HG03442 (cell line): Measurements from ENCODE around the gene LRMDA.
A peak's percentile ranks its signal among the peaks of the same experiment; 100 is the strongest.
"Not testable (repeated sequence)": the region's sequence is repeated elsewhere in the genome, so short reads cannot be mapped to it uniquely, and the experiment has no call there.

Experiments
- ATAC-seq: cut with Tn5 transposase; IDR thresholded peaks from one replicate; pipeline ENCODE4 v1.9.1; 2021; ENCODE audit warnings: mild to moderate bottlenecking, moderate library complexity; ENCODE audit not compliant: unreplicated experiment

LRMDA gene

GRCh38 chr10:76052682-76053503 lies 621.5 kb downstream of the LRMDA start:
- no peak for ATAC-seq

- no peak for ATAC-seq
These were observed 624.0 kb downstream of the LRMDA start for GRCh38 chr10:76055466-76055865.

- no peak for ATAC-seq
These were observed 624.5 kb downstream of the LRMDA start for GRCh38 chr10:76055963-76056362.

- not testable (repeated sequence) for ATAC-seq
These were observed 629.6 kb downstream of the LRMDA start for GRCh38 chr10:76060993-76061392.

GRCh38 chr10:76066457-76066856 lies 635.0 kb downstream of the LRMDA start:
- no peak for ATAC-seq

GRCh38 chr10:76067447-76067846 lies 636.0 kb downstream of the LRMDA start:
- ATAC-seq: no peak

GRCh38 chr10:76068856-76069255 lies 637.4 kb downstream of the LRMDA start:
- ATAC-seq: no peak

- ATAC-seq: no peak
These were observed 639.5 kb downstream of the LRMDA start for GRCh38 chr10:76070916-76071315.

GRCh38 chr10:76071653-76072365 lies 640.4 kb downstream of the LRMDA start:
- ATAC-seq: no peak

- ATAC-seq: no peak
These were observed 641.0 kb downstream of the LRMDA start for GRCh38 chr10:76072384-76072783.

GRCh38 chr10:76073524-76073923 lies 642.1 kb downstream of the LRMDA start:
- no peak for ATAC-seq

GRCh38 chr10:76074659-76075058 lies 643.2 kb downstream of the LRMDA start:
- ATAC-seq: no peak

GRCh38 chr10:76080451-76080850 lies 649.0 kb downstream of the LRMDA start:
- no peak for ATAC-seq

- ATAC-seq: no peak
These were observed 649.6 kb downstream of the LRMDA start for GRCh38 chr10:76080991-76081390.

GRCh38 chr10:76082232-76082631 lies 650.8 kb downstream of the LRMDA start:
- no peak for ATAC-seq

- ATAC-seq: no peak
These were observed 651.5 kb downstream of the LRMDA start for GRCh38 chr10:76082956-76083355.

- no peak for ATAC-seq
These were observed 653.8 kb downstream of the LRMDA start for GRCh38 chr10:76085002-76085816.

GRCh38 chr10:76085817-76086167 lies 654.4 kb downstream of the LRMDA start:
- ATAC-seq: no peak

- peak; percentile 20 for ATAC-seq
These were observed 654.8 kb downstream of the LRMDA start for GRCh38 chr10:76086170-76086760.

GRCh38 chr10:76086761-76087639 lies 655.6 kb downstream of the LRMDA start:
- peak; percentile 66 for ATAC-seq
